ENCODE measurements around the gene JPT1. TPM values are rescaled to one million over a fixed set of nuclear protein-coding genes. Genes with fewer than 3 reads are reported as not detected.
A peak's percentile ranks its signal among the peaks of the same experiment; 100 is the strongest.

Gene JPT1
- total RNA-seq, 1 experiment from 2014 or later = 265 TPM

DNA sequence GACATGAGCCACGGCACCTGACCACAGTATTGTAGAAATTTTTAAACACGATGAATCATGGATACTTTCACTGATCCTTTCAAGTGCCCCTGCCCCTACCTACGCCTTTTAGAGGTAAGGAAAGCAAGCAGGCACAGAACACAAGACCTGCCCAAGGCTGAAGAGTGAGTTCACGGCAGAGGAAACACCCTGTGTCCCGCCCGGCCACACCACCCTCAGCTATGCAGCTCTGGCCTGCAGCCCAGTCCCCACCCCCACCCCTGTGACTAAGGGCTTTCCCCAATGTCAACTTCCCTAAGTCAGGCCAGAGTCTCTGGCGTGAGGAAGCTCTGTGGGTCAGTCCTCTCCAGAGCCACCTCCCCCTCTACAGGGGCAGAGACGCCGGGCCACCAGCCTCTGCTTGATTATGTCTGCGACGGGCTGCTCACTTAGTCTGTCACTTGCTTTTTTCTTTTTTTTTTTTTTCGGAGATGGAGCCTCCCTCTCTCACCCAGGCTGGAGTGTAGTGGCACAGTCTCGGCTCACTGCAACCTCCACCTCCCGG lies 58.2 kb downstream of the JPT1 start:
- Histone ChIP-seq H3K18ac (ENCODE audit: insufficient read length, low read depth, low read length) (no peak overlapping the region), H2BK12ac (ENCODE audit: insufficient read length, low read depth, low read length) (no peak overlapping the region), H3K23ac (ENCODE audit: insufficient read length, low read depth, low read length) (no peak overlapping the region), H2BK15ac (ENCODE audit: low read depth, low read length) (no peak overlapping the region), H3K4me1 (ENCODE audit: insufficient read depth, low read length) (no peaks in the 10 kb centered on the region; the same call in 1 of the 2 replicates), H2BK120ac (ENCODE audit: low read depth, low read length, poor library complexity, severe bottlenecking) (no peak overlapping the region), H3K4ac (ENCODE audit: low read depth, low read length) (no peak overlapping the region), H3K9me3 (ENCODE audit: control insufficient read depth, low read depth, low read length) (no peaks in the 10 kb centered on the region), H3K9ac (ENCODE audit: extremely low read depth, insufficient read length, low read length) (no peak overlapping the region), H4K91ac (ENCODE audit: insufficient read length, low read depth, low read length) (no peak overlapping the region), H3K56ac (ENCODE audit: insufficient read length, low read depth, low read length) (no peak overlapping the region), H3K27ac (ENCODE audit: insufficient read length, low read depth, low read length) (no peak overlapping the region), H3K27me3 (ENCODE audit: insufficient read depth, low read length) (no peaks in the 10 kb centered on the region), H2AK5ac (ENCODE audit: insufficient read length, low read length) (no peak overlapping the region), H2BK20ac (ENCODE audit: low read depth, low read length, poor library complexity, severe bottlenecking) (no peak overlapping the region), H4K5ac (ENCODE audit: insufficient read length, low read depth, low read length) (no peak overlapping the region), H3T11ph (ENCODE audit: low read length) (no peak overlapping the region), H2BK5ac (ENCODE audit: insufficient read length, low read length) (no peak overlapping the region), H3K79me2 (ENCODE audit: insufficient read depth, low read length) (no peaks in the 10 kb centered on the region; the same call in 1 of the 2 replicates), H2AFZ (ENCODE audit: low read length) (no peak overlapping the region), H3K4me2 (ENCODE audit: insufficient read depth, insufficient read length, low read length) (no peak overlapping the region), H4K20me1 (ENCODE audit: control insufficient read depth, insufficient read depth, insufficient read length) (no peaks in the 10 kb centered on the region), H3K23me2 (ENCODE audit: insufficient read length, low read depth, low read length, poor library complexity, severe bottlenecking) (no peaks in the 10 kb centered on the region), H4K8ac (replicated peaks; ENCODE audit: insufficient read length, low read depth, low read length) (no peak overlapping the region), H3K79me1 (ENCODE audit: insufficient read depth, low read depth, low read length, poor library complexity, severe bottlenecking) (no peaks in the 10 kb centered on the region), H3K14ac (ENCODE audit: insufficient read depth, low read length) (no peak overlapping the region)
- no CpG with 5 or more reads among the region's 14 CpGs for WGBS (ENCODE audit: extremely low coverage, insufficient read length, low lambda C conversion rate)
- Mint-ChIP-seq H3K27me3 (ENCODE audit: low read depth) (no peaks in the 10 kb centered on the region), H3K9me3 (no peaks in the 10 kb centered on the region), H3K4me3 (peak overlapping the region in 1 of 2 experiments; percentile 50; a peak in 1 of 5 replicates), H3K27ac (peak overlapping the region; percentile 40 to 79 (median 61); a peak in 4 of 7 replicates), H3K4me1 (peaks cover 15 to 17% of the 10 kb centered on the region in 2 experiments), H3K36me3 (ENCODE audit: insufficient read depth in 1 of 3, low read depth in 3 of 3) (peaks cover 9 to 36% (median 35%) of the 10 kb centered on the region in 3 experiments)
- TF ChIP-seq, protein P1, sequence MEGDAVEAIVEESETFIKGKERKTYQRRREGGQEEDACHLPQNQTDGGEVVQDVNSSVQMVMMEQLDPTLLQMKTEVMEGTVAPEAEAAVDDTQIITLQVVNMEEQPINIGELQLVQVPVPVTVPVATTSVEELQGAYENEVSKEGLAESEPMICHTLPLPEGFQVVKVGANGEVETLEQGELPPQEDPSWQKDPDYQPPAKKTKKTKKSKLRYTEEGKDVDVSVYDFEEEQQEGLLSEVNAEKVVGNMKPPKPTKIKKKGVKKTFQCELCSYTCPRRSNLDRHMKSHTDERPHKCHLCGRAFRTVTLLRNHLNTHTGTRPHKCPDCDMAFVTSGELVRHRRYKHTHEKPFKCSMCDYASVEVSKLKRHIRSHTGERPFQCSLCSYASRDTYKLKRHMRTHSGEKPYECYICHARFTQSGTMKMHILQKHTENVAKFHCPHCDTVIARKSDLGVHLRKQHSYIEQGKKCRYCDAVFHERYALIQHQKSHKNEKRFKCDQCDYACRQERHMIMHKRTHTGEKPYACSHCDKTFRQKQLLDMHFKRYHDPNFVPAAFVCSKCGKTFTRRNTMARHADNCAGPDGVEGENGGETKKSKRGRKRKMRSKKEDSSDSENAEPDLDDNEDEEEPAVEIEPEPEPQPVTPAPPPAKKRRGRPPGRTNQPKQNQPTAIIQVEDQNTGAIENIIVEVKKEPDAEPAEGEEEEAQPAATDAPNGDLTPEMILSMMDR (conservative IDR thresholded peaks at IDR 0.05) = no peak
- DNase-seq = peak; percentile 80

Measured in H9 (cell line).